ENCODE results near the gene THAP12. TPM values are rescaled to one million over a fixed set of nuclear protein-coding genes. Genes with fewer than 3 reads are reported as not detected.
A peak's percentile ranks its signal among the peaks of the same experiment; 100 is the strongest.

Gene THAP12
- total and polyA plus RNA-seq, 2 of the 13 experiments (the other 11 are each of a cell fraction or from before 2014, with no cell fraction given): 18.8 to 51.3 TPM

GRCh38 chr11:76318744-76319384 is 62.1 kb downstream of the THAP12 start (continued):
- no peak for TF ChIP-seq ATRX (CRISPR knock-in tag; IDR thresholded peaks at IDR 0.05; ENCODE audit: borderline replicate concordance)
- no peak for TF ChIP-seq ATF7 (IDR thresholded peaks at IDR 0.05)
- TF ChIP-seq ATF7 (CRISPR knock-in tag; IDR thresholded peaks at IDR 0.05): no peak
- no peak for TF ChIP-seq HOMEZ (CRISPR knock-in tag; IDR thresholded peaks at IDR 0.05; ENCODE audit: low read depth)
- TF ChIP-seq NR2F6 (IDR thresholded peaks at IDR 0.05): no peak
- TF ChIP-seq NR2F6 (CRISPR knock-in tag; IDR thresholded peaks at IDR 0.05): peak; percentile 10; the same call in 1 of the 2 replicates
- no peak for TF ChIP-seq REPIN1 (CRISPR knock-in tag; IDR thresholded peaks at IDR 0.05; ENCODE audit: borderline replicate concordance, low read depth)
- TF ChIP-seq ZBED4 (CRISPR knock-in tag; IDR thresholded peaks at IDR 0.05; ENCODE audit: borderline replicate concordance): 0 out of 2 replicates have a peak, but pooled peaks have one; percentile 29
- no peak for TF ChIP-seq ZNF446 (CRISPR knock-in tag; IDR thresholded peaks at IDR 0.05)
- no peak for TF ChIP-seq JARID2 (CRISPR knock-in tag; IDR thresholded peaks at IDR 0.05; ENCODE audit: insufficient replicate concordance)
- no peak for TF ChIP-seq FOXP1 (IDR thresholded peaks at IDR 0.05)
- TF ChIP-seq FOXP1 (CRISPR knock-in tag; IDR thresholded peaks at IDR 0.05): no peak
- no peak for TF ChIP-seq DMTF1 (CRISPR knock-in tag; IDR thresholded peaks at IDR 0.05)
- TF ChIP-seq ZNF337 (CRISPR knock-in tag; IDR thresholded peaks at IDR 0.05; ENCODE audit: borderline replicate concordance, low read depth): no peak
- no peak for TF ChIP-seq ZHX2 (IDR thresholded peaks at IDR 0.05; ENCODE audit: low read depth)
- no peak for TF ChIP-seq ZHX2 (CRISPR knock-in tag; IDR thresholded peaks at IDR 0.05; ENCODE audit: borderline replicate concordance)
- no peak for TF ChIP-seq JUND (CRISPR knock-in tag; IDR thresholded peaks at IDR 0.05)
- no peak for TF ChIP-seq CC2D1A (CRISPR knock-in tag; IDR thresholded peaks at IDR 0.05)

All from HepG2 (cell line).